HG02678 (cell line): Measurements from ENCODE around the gene STAP1.
"Not testable (repeated sequence)": the region's sequence is repeated elsewhere in the genome, so short reads cannot be mapped to it uniquely, and the experiment has no call there.

Experiments used
- ATAC-seq: cut with Tn5 transposase; IDR thresholded peaks from one replicate; pipeline ENCODE4 v1.9.1; 2021; ENCODE audit warnings: mild to moderate bottlenecking, moderate library complexity; ENCODE audit not compliant: unreplicated experiment

STAP1 gene, protein sequence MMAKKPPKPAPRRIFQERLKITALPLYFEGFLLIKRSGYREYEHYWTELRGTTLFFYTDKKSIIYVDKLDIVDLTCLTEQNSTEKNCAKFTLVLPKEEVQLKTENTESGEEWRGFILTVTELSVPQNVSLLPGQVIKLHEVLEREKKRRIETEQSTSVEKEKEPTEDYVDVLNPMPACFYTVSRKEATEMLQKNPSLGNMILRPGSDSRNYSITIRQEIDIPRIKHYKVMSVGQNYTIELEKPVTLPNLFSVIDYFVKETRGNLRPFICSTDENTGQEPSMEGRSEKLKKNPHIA

DNA sequence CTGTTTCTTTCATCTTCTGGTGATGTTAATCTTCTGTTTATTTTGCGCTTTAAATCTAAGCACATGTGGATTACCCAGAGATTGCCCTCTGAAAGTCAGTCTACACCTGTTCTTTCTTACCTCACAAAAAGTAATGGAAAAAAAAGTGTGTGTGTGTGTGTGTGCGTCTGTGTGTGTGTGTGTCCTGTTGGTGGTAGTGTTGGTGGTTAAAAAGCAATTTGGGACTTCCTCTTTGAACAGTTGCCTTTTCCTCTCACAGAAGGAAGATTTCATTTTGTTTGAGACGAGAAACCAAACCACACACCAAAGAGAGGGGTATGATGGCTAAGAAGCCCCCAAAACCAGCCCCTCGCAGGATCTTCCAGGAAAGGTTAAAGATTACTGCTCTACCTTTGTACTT, at the start of gene STAP1:
STAP1 (plus strand) TSS at position 235 of the 400 bp plus-strand sequence; CDS start at position 318, 83 bp downstream.
- peak; percentile 58 for ATAC-seq

DNA sequence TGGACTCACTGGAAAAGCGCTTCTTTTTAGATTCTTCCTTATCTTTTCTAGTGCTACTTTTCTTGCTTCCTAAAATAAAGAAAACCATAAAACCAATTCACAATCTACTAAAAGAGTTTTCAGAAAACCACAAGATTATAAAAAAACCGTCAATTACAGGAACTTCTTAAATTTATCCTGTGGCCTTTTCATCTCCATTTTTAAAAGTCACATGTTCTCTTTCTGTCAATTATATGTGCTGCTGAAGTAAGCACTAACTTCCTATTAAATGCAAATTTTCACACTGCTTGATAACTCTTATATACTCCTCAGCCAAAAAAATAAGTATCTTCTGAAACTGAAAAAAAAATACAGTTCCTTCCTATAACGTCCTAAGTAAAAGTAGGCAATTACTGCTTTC, 46.0 kb upstream of the STAP1 start:
- no peak for ATAC-seq

DNA sequence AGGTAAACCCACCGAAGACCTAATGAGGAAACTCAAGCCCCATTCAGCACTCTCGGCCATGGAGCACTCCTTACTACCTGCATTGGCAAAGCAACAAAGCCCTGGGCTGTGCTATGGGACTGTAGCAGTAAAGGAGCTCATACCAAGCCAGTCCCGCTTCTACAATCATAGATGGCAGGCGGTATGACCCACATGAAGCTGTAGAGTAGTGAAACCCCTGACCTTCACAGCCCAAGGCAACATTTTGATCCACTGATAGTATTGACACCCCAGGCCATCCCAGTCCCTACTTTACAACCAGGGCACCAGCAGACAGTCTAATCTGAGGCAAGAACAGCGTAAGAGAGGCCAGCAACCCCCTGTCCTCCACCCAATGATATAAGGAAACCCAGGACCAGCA, 38.4 kb upstream of the STAP1 start:
- no peak for ATAC-seq

DNA sequence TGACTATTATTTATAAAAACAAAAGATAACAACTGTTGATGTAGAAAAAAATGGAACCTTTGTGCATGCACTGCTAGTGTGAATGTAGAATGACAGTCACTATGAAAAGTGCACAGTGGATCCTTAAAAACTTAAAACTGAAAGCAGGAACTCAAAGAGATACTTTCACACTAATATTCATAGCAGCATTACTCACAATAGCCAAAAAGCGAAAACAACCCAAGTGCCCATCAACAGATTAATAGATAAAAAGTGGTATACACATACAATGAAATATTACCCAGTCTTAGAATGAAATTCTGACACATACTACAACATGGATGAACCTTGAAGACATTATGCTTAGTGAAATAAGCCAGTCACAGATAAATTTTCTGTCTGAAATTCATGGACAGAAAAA, 37.0 kb upstream of the STAP1 start:
- ATAC-seq, result no peak

DNA sequence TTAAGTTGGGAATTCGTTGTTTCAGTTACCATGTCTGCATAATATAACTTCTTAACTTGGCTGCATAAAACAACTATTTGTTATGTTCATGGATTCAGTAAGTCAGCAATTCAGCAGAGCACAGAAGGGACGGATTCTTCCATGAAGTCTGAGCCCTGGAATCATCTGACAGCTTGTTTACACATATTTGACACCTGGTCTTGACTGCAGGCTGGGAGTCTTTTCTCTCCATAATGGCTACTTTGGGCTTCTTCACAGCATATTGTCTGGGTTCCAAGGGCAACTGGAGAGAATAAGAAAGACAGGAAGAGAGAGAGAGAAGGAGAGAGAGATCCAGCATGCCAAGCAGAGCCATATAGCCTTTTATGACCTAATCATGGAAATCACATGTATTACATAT, 36.3 kb upstream of the STAP1 start:
- no peak for ATAC-seq

DNA sequence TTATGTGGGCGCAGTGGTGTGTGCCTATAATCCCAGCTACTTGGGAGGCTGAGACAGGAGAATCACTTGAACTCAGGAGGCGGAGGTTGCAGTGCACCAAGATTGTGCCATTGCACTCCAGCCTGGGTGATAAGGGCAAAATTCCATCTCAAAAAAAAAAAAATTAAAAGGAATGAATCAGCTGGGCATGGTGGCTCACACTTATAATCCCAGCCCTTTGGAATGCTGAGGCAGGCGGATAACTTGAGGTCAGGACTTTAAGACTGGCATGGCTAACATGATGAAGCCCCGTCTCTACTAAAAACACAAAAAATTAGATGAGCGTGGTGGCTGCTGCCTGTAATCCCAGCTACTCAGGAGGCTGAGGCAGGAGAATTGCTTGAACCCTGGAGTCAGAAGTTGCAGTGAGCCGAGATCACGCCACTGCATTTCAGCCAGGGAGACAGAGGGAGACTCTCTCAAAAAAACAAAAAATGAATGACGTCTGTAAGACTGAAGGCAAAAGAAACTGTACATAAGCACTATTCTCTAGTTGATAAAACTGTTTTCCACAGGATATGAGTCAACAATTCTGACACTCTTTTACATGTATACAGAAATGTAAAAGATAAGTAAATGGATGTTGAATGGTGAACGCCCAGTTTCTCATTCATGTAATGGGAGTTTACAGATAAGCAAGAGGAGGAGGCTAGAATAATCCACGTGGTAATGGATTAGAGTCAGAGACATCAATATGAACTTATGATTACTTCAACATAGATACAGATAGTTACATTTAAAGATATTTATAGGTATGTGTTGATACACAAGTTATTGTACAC, 35.5 kb upstream of the STAP1 start:
- ATAC-seq, result no peak

DNA sequence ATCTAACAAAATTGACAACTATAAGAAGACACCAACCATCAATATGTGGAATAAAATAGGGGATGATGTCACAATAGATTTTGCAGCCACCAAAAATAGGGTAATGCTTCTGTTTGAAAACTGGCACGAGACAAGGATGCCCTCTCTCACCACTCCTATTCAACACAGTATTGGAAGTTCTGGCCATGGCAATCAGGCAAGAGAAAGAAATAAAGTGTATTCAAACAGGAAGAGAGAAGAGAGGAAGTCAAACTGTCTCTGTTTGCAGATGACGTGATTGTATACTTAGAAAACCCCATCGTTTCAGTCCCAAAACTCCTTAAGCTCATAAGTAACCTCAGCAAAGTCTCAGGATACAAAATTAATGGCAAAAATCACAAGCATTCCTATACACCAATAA, 34.4 kb upstream of the STAP1 start:
- ATAC-seq, result not testable (repeated sequence)

DNA sequence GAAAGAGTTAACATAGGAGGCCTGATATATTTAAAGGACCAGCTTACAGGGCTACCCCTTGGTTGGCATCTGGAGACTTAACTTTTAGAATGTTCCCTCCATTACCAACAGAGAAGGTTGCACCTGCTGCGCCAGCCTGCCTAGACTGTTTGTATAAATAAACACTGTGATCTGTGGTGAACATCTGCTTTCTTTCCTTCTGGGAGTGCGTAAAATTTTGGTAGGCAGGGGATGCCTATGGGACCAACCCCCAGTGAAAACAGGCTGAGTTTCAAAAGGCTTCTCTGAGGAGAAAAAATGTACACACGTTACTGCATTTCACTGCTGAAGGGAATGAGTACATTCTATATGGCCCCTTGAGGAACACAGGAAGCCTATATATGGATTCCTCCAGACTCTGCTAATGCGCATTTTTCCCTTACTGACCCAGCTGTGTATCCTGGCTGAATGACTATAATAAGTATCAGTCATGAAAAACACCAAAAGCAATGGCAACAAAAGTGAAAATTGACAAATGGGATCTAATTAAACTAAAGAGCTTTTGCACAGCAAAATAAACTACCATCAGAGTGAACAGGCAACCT, 27.1 kb upstream of the STAP1 start:
- no peak for ATAC-seq

DNA sequence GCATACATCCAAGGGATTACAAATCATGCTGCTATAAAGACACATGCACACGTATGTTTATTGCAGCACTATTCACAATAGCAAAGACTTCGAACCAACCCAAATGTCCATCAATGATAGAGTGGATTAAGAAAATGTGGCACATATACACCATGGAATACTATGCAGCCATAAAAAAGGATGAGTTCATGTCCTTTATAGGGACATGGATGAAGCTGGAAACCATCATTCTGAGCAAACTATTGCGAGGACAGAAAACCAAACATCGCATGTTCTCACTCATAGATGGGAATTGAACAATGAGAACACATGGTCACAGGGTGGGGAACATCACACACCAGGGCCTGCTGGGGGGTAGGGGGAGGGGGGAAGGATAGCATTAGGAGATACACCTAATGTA, 26.1 kb upstream of the STAP1 start:
- not testable (repeated sequence) for ATAC-seq

DNA sequence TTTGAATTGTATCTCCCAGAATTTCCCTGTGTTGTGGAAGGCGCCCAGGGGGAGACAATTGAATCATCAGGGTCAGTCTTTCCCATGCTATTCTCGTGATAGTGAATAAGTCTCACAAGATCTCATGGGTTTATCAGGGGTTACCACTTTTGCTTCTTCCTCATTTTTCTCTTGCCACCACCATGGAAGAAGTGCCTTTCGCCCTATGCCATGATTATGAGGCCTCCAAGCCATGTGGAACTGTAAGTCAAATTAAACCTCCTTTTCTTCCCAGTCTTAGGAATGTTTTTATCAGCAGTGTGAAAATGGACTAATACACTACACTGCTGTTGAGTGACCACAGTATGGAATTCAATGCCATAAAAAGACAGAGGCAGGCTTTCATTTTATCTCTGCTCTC, 25.4 kb upstream of the STAP1 start:
- no peak for ATAC-seq

DNA sequence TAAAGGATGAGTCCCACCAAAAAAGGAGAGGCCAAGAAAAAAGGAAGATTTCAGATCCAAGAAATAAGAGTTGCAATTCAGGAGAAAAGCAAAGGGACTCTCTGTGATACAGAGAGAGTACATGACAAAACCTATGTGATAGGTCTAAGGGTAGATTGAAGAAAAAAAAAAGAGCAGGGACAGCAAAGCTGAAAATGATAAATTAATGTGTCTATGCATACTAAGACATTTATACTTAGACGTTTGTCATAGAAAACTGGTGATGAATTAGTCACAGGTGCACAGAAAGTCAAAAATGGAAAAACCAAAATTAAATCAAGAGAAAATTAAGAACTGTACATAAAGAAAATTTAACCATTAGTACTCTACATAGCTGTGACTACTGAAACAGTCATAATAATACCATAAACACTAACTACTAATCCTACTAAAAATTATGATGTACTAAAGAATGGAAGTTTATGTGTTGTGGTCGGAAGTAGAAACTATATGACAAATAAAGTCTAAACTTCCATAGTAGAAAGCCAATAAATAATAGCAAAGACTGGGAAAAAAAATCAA, 23.2 kb upstream of the STAP1 start:
- no peak for ATAC-seq

DNA sequence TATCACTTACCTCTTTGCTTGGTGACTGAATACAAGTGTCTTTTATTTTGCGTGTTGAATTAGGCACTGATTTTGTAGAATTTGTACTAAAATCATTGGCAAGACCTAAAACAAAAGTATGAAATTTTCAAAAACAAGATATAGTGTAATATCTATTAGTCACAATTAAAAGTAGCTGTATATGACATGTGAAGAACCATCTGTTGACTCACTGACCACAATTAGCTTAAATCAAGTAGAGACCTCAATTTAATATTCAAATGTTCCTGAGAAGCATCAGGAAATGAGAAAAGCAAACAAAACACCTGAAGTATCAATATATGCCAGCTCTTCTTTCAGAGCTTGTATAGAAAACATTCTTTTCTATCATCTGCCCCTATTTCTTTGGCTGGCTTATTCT, 18.7 kb upstream of the STAP1 start:
- no peak for ATAC-seq

DNA sequence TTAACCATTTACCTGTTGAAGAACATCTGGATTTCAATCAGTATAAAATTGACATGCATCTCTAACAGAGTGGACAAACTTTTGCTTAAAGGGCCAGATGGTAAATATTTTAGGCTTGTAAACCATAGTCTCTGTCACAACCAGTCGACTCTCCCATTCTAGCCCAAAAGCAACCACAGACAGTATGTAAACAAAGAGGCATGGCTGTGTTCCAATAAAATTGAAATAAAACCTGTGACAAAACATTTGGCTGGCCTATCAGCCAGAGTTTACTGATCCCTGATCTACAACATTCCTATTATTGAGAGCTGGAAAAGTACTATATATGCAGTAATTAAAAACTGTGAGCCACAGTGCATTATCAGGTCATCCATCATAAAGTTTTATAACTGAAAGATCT, 16.5 kb upstream of the STAP1 start:
- ATAC-seq, result no peak

DNA sequence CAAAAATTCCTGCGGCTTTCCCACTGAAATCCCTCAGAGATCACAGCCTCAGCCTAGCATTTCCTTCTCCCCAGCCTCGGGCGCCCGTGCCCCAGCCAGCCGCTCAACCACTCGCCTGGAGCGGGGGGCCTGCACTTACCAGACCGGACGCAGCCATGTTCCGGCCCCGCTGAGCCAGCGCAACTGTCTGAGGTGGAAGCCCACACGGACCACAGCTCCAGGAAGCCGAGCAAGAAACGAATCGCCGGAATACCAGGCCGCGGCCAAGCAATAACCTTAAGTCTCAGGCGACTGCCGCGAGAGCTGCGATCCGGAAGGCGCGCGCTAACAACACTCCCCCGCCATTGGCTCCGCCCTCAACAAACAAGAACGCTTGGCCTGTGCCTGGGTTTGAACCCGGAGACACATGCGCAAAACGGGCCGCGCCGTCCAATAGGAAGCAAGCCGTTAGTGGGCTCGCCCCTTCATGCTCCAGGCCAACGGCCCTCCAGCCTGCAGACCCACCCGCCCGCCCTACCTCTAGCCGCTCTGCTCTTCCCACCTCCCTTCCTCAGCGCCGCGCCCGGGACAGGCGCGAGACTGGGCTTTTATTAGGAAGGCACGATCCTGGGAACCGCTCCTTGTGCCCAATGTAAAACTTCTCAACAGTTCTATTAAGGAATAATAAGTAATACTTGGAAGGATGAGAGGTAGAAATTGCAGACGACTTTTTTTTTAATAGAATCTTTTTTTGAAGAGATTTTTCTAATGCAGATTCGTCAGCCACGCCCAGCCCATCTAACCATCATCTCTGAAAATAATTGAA, 13.1 kb upstream of the STAP1 start, which contains the start of gene CENPC:
CENPC (minus strand) TSS at position 305 of the 805 bp plus-strand sequence; CDS start at position 157, 148 bp downstream.
- peak; percentile 95 for ATAC-seq

DNA sequence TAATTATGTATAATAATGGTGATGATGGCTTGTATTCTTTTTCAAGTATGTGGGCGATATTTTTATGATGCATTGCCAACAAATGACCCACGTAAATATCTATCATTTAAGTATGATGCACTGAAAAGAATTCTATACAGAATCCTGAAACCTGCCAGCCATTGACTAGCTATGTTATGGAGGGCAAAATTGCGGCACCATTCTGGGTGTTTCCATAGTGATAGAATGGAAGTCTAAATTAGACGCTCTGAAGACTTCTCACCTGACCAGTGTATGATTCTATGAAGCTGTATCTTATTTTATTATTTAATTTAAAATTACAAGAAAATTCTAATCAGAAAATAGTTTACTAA, 12.5 kb upstream of the STAP1 start:
- no peak for ATAC-seq

DNA sequence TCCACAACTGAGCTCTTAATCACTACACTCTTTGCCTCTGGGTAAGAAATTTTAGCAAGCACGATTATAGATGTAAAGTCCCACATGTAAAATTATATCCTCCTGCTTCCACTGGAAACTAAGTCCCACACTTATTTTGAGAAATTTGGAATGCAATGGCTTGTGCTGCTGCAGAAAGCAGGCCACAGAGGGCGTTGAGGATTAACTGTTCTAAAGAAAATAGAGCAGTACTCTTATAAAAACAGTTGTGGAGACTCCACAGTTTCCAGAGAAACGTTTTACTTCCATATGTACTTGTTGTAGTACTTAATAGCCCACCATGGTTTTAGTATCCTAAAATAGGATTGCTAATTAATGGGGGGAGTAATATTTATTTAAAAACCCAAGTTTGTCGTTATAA, 11.6 kb upstream of the STAP1 start:
- no peak for ATAC-seq

DNA sequence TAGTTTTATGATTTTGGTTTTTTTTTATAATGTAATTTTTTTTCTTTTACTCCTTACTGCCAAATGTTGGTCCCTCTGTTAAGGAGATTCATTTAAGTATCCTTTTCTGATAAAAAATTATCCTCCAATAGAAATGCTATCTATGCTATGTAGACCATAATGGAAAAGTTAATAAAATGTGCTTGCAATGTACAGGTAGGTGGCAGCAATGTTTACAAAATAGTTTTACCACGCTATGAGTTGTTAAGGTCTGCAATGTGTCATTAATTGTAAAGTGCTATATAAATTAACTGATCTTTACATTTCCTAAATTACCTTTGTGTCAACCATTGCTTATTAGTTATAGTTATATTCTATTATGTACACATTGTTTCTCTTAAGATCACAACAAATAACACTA, 9.4 kb upstream of the STAP1 start:
- peak; percentile 26 for ATAC-seq

DNA sequence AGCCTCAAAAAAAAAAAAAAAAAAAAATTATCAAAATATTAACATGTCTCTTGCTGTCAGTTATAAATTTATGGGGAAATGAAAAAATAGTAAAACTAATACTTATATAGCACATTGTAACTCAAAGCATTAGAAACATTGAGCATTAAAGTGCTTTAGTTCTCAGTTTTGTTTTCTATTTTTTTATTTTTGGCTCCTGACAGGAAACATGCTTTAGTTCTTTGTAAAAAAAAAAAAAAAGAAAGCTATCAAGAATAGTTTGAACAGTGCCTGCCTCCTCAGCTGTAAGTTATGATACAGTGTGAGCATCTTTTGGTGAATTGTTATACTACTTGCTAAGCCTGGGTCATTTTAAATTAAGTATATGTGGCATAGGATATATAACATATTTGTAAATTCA, 8.1 kb upstream of the STAP1 start:
- ATAC-seq, result peak; percentile 43

DNA sequence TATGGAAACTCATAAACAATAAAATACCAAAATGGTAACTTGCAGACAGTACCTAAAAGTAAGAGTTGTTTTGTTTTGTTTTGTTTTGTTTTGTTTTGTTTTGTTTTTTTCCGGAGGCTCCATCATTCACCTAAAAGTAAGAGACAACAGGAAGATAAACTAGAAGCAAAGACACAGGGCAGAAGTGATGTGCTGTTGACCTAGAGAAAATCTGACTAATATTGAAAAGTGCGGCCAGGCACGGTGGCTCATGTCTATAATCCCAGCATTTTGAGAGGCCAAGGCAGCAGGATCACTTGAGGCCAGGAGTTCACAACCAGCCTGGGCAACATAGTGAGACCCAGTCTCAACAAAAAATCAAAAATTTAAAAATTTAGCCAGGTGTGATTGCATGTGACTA, 7.7 kb upstream of the STAP1 start:
- peak; percentile 27 for ATAC-seq

DNA sequence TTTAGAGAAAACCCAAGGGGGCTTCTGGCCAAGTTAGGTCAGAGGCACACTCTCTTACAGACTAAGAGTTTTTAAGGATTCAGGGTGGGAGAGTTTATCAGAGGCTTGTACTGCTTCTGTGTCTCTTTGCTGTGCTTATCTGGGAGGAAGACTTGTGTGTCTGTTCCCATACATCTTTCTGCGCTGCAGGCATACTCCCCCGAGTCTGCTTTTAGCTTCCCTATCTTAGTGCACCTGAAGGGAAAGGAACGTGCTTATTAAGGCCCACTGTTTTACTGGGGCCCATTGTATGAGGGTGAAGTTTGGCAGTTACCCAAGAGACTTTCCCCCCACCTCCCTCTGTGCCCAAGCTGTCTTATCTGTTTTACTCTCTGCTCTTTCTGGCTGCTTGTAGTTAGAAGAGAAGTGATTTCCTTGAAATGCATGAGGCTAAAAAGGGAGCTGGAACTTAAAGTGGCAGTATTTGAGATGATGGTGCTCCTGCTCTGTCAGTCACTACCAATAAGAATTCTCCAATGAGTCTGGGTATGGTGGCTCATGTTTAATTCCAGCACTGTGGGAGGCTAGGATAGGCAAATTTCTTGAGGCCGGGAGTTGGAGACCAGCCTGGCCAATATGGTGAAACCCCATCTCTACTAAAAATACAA, 6.3 kb upstream of the STAP1 start:
- not testable (repeated sequence) for ATAC-seq
